SK-N-MC (cell line): Measurements from ENCODE around the gene EID1.

Experiments
- DNase-seq: peaks from one replicate; pipeline ENCODE4 v3.0.0-alpha.2; 2011; ENCODE audit warnings: low read depth, low spot score
- H3K27ac ChIP-seq: fragments of 200-600 bp; sonication (generic); 2 replicates; pipeline ENCODE4 v1.5.1; 2016; ENCODE audit warnings: mixed run types
- H3K36me3 ChIP-seq: fragments of 200-600 bp; sonication (generic); 2 replicates; pipeline ENCODE4 v1.6.1; 2017; ENCODE audit warnings: antibody characterized with exemption, low read length, mixed read lengths; ENCODE audit not compliant: insufficient read depth
- H3K4me3 ChIP-seq: fragments of 200-600 bp; sonication (generic); 2 replicates; pipeline ENCODE4 v1.5.1; 2016
- H3K9ac ChIP-seq: fragments of 200-600 bp; sonication (generic); 2 replicates; pipeline ENCODE4 v1.8.0; 2017; ENCODE audit warnings: mixed run types, mixed read lengths; ENCODE audit not compliant: insufficient read length
- H3K9me3 ChIP-seq: fragments of 200-600 bp; sonication (generic); 2 replicates; pipeline ENCODE4 v1.6.1; 2017; ENCODE audit warnings: low read depth, mild to moderate bottlenecking, antibody characterized with exemption, low read length, moderate library complexity, mixed read lengths
- EZH2 ChIP-seq: fragments of 200-600 bp; sonication (generic); IDR thresholded peaks from one replicate; pipeline ENCODE4 v1.6.1; 2017; ENCODE audit warnings: antibody characterized with exemption
- FOXP2 ChIP-seq: optimal IDR thresholded peaks from 2 replicates; pipeline ENCODE3; 2011; ENCODE audit warnings: mild to moderate bottlenecking, moderate library complexity; ENCODE audit not compliant: insufficient read depth; ENCODE audit errors: extremely low read length, control extremely low read depth
- POLR2AphosphoS5 ChIP-seq: IDR thresholded peaks from 2 replicates; pipeline ENCODE4 v1.6.1; 2012; ENCODE audit warnings: mild to moderate bottlenecking, low read depth, low read length, borderline replicate concordance

Gene EID1

GRCh38 chr15:48862705-48863104, 15.2 kb upstream of the EID1 start:
- no peak overlapping the region for H3K27ac ChIP-seq
- TF ChIP-seq POLR2AphosphoS5 (no peak), EZH2 (no peak), FOXP2 (no peak)
- H3K36me3 ChIP-seq, result no peaks in the 10 kb centered on the region
- no peaks in the 10 kb centered on the region for H3K9me3 ChIP-seq
- DNase-seq, result no peak
- H3K9ac ChIP-seq, result no peak overlapping the region
- H3K4me3 ChIP-seq, result no peak overlapping the region

- TF ChIP-seq POLR2AphosphoS5, result no peak
- H3K36me3 ChIP-seq, result no peaks in the 10 kb centered on the region
- peak overlapping the region; percentile 37; the same call in 1 of the 2 replicates for H3K4me3 ChIP-seq
- no peak overlapping the region for H3K27ac ChIP-seq
- no peak overlapping the region for H3K9ac ChIP-seq
- DNase-seq, result no peak
- H3K9me3 ChIP-seq, result no peaks in the 10 kb centered on the region
Observed at GRCh38 chr15:48865370-48866079, 12.4 kb upstream of the EID1 start.

- no peak overlapping the region for H3K4me3 ChIP-seq
- TF ChIP-seq EZH2 (no peak), FOXP2 (no peak), POLR2AphosphoS5 (no peak)
- no peaks in the 10 kb centered on the region for H3K36me3 ChIP-seq
- no peaks in the 10 kb centered on the region for H3K9me3 ChIP-seq
- no peak overlapping the region for H3K9ac ChIP-seq
- no peak for DNase-seq
- H3K27ac ChIP-seq, result no peak overlapping the region
Observed at GRCh38 chr15:48866141-48866563, 11.8 kb upstream of the EID1 start.

GRCh38 chr15:48868023-48868422, 9.9 kb upstream of the EID1 start:
- Histone ChIP-seq H3K9ac (no peak overlapping the region), H3K27ac (no peak overlapping the region), H3K36me3 (no peaks in the 10 kb centered on the region), H3K4me3 (peak overlapping the region; percentile 22; the same call in 1 of the 2 replicates), H3K9me3 (no peaks in the 10 kb centered on the region)
- no peak for TF ChIP-seq POLR2AphosphoS5
- TF ChIP-seq FOXP2, result no peak
- no peak for TF ChIP-seq EZH2
- DNase-seq, result no peak

- peak; percentile 44 for DNase-seq
- TF ChIP-seq FOXP2, result no peak
- no peak for TF ChIP-seq POLR2AphosphoS5
- TF ChIP-seq EZH2, result no peak
- H3K36me3 ChIP-seq, result no peaks in the 10 kb centered on the region
- peak overlapping the region; percentile 22; the same call in 1 of the 2 replicates for H3K4me3 ChIP-seq
- no peak overlapping the region for H3K9ac ChIP-seq
- H3K27ac ChIP-seq, result no peak overlapping the region
- no peaks in the 10 kb centered on the region for H3K9me3 ChIP-seq
Observed at GRCh38 chr15:48868536-48868935, 9.4 kb upstream of the EID1 start.

GRCh38 chr15:48869966-48870365, 8.0 kb upstream of the EID1 start:
- Histone ChIP-seq H3K4me3 (no peak overlapping the region), H3K9me3 (no peaks in the 10 kb centered on the region), H3K9ac (no peak overlapping the region), H3K27ac (no peak overlapping the region), H3K36me3 (no peaks in the 10 kb centered on the region)
- TF ChIP-seq EZH2, result no peak
- no peak for TF ChIP-seq POLR2AphosphoS5
- no peak for TF ChIP-seq FOXP2
- no peak for DNase-seq

GRCh38 chr15:48871542-48871941, 6.4 kb upstream of the EID1 start:
- no peak for DNase-seq
- TF ChIP-seq POLR2AphosphoS5, result no peak
- no peak for TF ChIP-seq EZH2
- TF ChIP-seq FOXP2, result no peak
- Histone ChIP-seq H3K9ac (no peak overlapping the region), H3K36me3 (no peaks in the 10 kb centered on the region), H3K4me3 (no peak overlapping the region), H3K9me3 (no peaks in the 10 kb centered on the region), H3K27ac (no peak overlapping the region)

- DNase-seq, result no peak
- Histone ChIP-seq H3K9me3 (no peaks in the 10 kb centered on the region), H3K36me3 (no peaks in the 10 kb centered on the region), H3K27ac (no peak overlapping the region), H3K9ac (no peak overlapping the region), H3K4me3 (no peak overlapping the region)
- TF ChIP-seq POLR2AphosphoS5 (no peak), FOXP2 (no peak), EZH2 (no peak)
Observed at GRCh38 chr15:48872632-48873031, 5.3 kb upstream of the EID1 start.
